Right kidney (tissue), 1 donor: ENCODE measurements around the gene COG5.
"Not testable (repeated sequence)": the region's sequence is repeated elsewhere in the genome, so short reads cannot be mapped to it uniquely, and the experiment has no call there.

Experiments used
- DNase-seq: peaks from one replicate; pipeline ENCODE4 v3.0.0-alpha.2; 2016

Gene COG5

GRCh38 chr7:107220806-107221205 is 342.9 kb downstream of the COG5 start:
- DNase-seq, result not testable (repeated sequence)

- no peak for DNase-seq
These were observed 343.4 kb downstream of the COG5 start for GRCh38 chr7:107220356-107220755.

- no peak for DNase-seq
These were observed 344.0 kb downstream of the COG5 start for GRCh38 chr7:107219563-107220244.

GRCh38 chr7:107213945-107214344 is 349.8 kb downstream of the COG5 start:
- no peak for DNase-seq

- no peak for DNase-seq
These were observed 350.4 kb downstream of the COG5 start for GRCh38 chr7:107213193-107213788.

GRCh38 chr7:107212725-107213124 is 351.0 kb downstream of the COG5 start:
- DNase-seq, result no peak

GRCh38 chr7:107210400-107210799 is 353.3 kb downstream of the COG5 start:
- DNase-seq, result no peak

- no peak for DNase-seq
These were observed 354.2 kb downstream of the COG5 start for GRCh38 chr7:107209565-107209964.

GRCh38 chr7:107208563-107208962 is 355.2 kb downstream of the COG5 start:
- no peak for DNase-seq

GRCh38 chr7:107208024-107208521 is 355.6 kb downstream of the COG5 start:
- DNase-seq, result no peak

GRCh38 chr7:107207459-107207858 is 356.3 kb downstream of the COG5 start:
- DNase-seq, result no peak

GRCh38 chr7:107206706-107207105 is 357.0 kb downstream of the COG5 start:
- DNase-seq, result no peak

GRCh38 chr7:107206136-107206535 is 357.6 kb downstream of the COG5 start:
- no peak for DNase-seq

GRCh38 chr7:107203607-107204006 is 360.1 kb downstream of the COG5 start:
- DNase-seq, result no peak

- DNase-seq, result no peak
These were observed 361.8 kb downstream of the COG5 start for GRCh38 chr7:107201795-107202450.

GRCh38 chr7:107196834-107197610 is 366.7 kb downstream of the COG5 start:
- no peak for DNase-seq

GRCh38 chr7:107194052-107194451 is 369.7 kb downstream of the COG5 start:
- no peak for DNase-seq

- no peak for DNase-seq
These were observed 373.6 kb downstream of the COG5 start for GRCh38 chr7:107190090-107190489.

GRCh38 chr7:107187774-107188173 is 375.9 kb downstream of the COG5 start:
- DNase-seq, result no peak

GRCh38 chr7:107186240-107186639 is 377.5 kb downstream of the COG5 start:
- no peak for DNase-seq

GRCh38 chr7:107185716-107186115 is 378.0 kb downstream of the COG5 start:
- no peak for DNase-seq

- DNase-seq, result no peak
These were observed 382.5 kb downstream of the COG5 start for GRCh38 chr7:107181172-107181571.

- DNase-seq, result no peak
These were observed 383.3 kb downstream of the COG5 start for GRCh38 chr7:107180378-107180777.
